HG03139 (cell line): ENCODE results near the gene EARS2.
"Not testable (repeated sequence)": the region's sequence is repeated elsewhere in the genome, so short reads cannot be mapped to it uniquely, and the experiment has no call there.

Source experiments
- ATAC-seq: cut with Tn5 transposase; IDR thresholded peaks from one replicate; pipeline ENCODE4 v1.9.1; 2021; ENCODE audit not compliant: unreplicated experiment

The EARS2 gene

GRCh38 chr16:23528644-23529310 lies 28.4 kb downstream of the EARS2 start:
- ATAC-seq, result no peak

DNA sequence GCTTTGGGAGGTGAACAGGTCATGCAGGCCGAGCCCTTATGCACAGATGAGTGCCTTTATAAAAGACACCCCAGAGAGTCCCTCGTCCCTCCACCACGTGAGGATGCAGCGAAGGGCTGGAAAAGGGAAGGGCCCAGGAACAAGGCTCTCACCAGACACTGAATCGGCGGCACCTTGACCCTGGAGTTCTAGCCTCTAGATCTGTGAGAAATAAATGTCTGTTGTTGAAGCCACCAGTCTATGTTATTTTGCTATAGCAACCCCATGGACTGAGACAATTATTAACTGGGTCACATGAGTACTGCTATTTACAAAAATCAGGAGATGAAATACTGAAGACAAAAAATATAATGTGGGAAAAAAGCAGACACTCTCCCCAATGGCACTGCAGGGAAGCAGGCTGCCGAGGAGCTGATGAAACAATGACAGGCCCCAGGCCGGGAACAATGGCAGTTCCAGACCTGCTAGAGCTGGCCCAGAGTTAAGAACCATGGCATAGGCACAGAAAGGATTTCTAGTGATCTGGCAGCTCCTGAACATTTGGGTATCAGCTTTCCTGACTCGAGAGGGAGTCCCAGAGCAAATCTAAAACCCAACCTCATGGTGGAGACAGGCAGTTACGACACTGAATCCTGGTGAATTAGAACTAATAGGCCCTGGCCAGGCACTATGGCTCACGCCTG lies 29.0 kb downstream of the EARS2 start:
- no peak for ATAC-seq

DNA sequence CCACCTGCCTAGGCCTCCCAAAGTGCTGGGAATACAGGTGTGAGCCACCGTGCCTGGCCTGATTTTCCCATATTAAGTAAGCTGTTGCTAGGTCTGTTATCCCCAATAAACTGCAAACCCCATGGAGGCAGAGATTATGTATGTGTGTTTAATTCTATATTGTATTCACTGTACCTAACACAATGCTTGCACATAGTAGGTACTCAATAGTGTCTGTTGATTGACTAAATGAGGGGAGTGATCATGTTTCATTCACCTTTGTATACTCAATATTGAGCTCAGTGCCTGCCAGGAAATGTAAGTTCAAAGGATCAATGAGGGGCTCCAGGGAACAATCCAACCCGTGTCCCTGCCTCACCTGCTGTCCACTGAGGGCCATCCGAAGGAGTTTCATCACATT lies 32.3 kb downstream of the EARS2 start:
- ATAC-seq, result no peak

DNA sequence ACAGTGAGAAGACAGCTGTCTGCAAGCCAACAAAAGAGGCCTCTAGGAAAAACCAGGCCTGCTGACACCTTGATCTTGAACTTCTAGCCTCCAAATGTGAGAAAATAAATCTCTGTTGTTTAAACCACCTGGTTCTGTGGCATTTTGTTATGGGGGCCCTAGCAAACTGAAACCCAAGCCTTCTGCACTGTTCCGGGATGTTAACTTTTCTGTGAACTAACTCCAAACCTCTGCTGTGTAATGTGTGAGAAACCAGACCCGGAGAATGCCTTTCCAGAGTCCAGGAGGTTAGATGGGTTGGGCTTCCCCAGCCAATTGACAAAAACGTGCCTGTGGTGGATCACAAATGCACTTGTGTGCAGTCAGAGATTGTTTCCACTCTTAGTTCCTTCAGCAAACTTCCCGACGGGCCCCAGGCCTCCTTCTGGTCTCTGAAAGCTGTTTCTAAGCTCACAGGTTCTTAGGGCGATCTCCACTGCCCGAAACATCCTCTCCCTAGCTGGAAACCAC lies 33.2 kb downstream of the EARS2 start:
- ATAC-seq, result no peak

DNA sequence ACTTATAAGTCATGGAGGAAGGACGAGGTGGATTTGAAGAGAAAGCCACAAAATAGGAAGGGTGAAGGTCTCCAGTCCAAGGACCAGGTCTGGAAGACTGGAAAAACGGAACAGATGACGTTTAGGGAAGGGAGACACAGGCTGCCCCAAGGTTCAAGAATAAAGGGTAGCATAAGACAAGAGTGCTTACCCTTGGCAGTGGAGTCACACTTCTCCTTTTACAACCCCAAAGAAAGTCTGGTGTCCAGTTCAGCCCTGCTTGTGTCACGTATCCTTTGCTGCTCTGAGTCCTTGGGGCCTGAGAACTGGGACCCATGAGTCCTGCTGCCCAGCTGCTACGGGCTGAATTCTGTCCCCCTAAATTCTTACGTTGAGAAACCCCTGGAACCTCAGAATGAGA lies 33.8 kb downstream of the EARS2 start:
- no peak for ATAC-seq

DNA sequence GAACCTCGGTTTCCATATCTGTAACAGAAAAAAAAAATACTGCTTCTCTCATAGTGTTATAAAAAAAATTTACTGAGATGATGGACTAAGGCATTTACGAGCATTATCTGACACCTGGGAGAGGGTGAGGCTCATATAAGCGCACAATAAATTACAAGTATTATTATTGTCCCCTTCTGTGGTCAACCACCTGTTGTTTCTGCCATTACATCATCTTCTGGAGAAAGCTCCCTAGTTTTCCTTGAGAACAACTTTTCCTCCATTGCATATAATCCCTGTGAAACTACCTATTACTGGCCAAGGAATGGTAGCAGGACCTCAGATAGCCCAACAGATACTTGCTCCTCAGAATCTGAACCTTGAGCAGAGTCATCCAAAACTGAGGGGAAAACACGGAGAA lies 35.2 kb downstream of the EARS2 start:
- ATAC-seq, result no peak

DNA sequence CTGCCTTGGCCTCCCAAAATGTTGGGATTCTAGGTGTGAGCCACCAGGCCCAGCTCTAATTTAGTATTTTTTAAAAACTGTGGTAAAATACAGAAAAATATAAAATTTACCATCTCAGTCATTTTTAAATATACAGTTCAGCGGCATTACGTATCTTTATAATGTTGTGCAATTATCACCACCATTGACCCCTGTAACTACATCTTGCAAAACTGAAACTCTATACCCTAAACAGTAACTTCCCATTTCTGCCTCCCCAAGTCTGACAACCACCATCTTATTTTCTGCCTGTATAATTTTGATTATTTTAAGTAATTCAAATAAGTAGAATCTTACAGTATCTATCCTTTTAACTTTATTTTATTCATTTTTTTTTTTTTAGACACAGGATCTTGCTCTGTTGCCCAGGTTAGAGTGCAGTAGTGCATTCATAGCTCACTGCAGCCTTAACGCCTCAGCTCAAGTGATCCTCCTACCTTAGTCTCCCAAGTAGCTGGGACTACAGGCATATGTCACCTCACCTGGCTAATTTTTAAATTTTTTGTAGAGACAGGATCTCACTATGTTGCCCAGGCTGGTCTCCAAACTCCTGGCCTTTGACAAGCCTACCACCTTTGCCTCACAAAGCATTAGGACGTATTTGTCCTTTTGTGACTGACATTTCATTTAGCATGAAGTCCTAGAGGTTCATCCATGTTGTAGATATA lies 36.0 kb downstream of the EARS2 start:
- no peak for ATAC-seq

DNA sequence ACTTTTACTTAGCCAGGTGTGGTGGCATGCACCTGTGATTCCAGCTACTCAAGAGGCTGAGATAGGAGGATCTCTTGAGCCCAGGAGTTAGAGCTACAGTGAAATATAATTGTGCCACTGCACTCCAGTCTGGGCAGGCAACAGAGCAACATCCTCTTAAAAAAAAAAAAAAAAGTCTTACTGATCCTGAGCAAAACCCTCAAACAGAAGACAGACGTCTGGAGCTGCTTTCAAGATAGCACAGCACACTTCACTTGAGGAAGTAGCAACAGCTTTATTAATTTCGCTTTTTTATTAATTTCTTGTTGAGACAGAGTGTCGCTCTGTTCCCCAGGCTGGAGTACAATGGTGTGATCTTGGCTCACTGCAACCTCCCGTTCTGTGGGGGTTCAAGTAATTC lies 36.6 kb downstream of the EARS2 start:
- ATAC-seq, result no peak

DNA sequence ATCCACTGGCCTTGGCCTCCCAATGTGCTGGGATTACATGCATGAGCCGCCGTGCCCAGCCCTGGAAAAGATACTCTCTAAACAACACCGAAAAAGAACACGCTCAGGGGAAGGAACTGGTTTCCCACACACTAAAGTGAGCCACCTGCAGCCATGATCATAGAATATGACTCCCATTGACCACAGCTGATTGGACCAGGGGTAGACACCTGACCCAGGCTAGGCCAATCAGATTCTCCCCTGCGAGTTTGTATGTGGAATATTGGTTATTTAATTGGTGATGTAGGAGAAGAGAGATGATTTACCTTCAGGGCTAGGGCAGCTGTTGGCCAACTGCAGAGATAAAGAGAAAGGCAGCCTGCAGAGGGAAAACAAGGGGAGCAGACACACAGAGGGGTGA lies 37.9 kb downstream of the EARS2 start:
- ATAC-seq, result no peak

GRCh38 chr16:23518435-23518891 lies 38.7 kb downstream of the EARS2 start:
- ATAC-seq, result no peak

DNA sequence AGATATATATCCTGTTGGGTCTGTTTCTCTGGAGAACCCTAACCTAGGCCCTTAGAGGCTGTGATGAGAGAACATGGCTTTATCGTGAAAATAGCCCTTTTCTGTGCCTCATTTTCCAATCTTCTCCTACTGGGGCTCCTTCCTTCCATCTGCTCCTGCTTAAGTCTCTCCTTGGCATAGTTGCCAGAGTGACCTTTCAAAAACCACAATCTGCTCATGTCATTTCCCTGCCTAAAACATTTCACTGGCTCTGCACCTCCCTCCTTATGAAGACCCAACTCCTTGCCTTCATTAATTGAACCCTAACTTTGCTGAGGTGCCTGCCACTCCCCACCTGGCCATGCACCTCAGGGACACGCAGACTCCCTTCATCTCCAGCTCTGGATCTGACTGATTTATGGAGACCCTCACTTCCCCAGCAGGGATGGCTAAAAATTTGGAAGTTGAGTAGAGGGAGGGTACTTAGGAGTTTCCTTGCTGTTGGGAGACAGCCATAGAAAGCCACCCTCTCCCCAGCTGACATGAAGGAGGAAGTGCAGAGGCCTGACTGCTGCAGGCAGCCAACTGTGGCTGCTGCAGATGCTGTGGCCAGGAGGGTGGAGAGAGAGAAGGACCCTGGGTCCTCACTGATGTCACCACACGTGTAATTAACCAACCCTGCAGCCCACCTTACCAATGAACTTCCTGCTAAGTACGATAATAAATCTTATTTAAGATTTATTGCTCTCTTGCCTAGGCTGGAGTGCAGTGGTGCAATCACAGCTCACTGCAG lies 40.6 kb downstream of the EARS2 start:
- ATAC-seq, result no peak

- ATAC-seq, result no peak
These were observed 41.3 kb downstream of the EARS2 start for GRCh38 chr16:23515881-23516280.

GRCh38 chr16:23514381-23515152 lies 42.6 kb downstream of the EARS2 start:
- no peak for ATAC-seq

- ATAC-seq, result no peak
These were observed 44.9 kb downstream of the EARS2 start for GRCh38 chr16:23512168-23512695.

- ATAC-seq, result no peak
These were observed 45.4 kb downstream of the EARS2 start for GRCh38 chr16:23511731-23512130.

DNA sequence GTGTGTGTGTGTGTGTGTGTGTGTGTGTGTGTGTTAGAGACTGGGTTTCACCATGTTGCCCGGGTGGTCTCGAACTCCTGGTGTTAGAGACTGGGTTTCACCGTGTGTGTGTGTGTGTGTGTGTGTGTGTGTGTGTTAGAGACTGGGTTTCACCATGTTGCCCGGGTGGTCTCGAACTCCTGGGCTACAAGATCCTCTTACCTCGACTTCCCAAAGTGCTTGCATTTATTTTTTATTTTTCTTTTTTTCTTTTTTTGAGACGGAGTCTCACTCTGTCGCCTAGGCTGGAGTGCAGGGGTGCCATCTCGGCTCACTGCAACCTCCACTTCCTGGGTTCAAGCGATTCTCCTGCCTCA lies 46.3 kb downstream of the EARS2 start:
- not testable (repeated sequence) for ATAC-seq

GRCh38 chr16:23510164-23510914 lies 46.8 kb downstream of the EARS2 start, which contains the start of gene GGA2:
Gene GGA2 (minus strand): TSS chr16:23510494. CDS start chr16:23510411, 83 bp downstream.
- no peak for ATAC-seq

- ATAC-seq, result no peak
These were observed 47.4 kb downstream of the EARS2 start for GRCh38 chr16:23509782-23510163.

DNA sequence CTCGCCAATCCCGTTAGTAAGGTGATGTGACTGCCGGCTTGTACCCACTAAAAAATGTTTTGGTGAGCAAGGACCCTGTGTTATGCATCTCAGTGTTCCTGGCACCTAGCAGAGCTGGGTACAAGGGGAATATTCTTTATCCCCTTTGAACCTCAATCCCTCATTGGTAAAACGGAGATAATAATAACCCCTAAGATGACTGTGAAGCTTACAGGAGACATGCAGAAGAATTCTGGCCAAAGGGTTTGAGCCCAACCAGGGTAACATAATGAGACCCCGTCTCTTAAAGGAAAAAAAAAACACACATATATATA lies 47.8 kb downstream of the EARS2 start:
- ATAC-seq, result no peak
